ENCODE data around the gene DACH2. TPM values are rescaled to one million over a fixed set of nuclear protein-coding genes. Genes with fewer than 3 reads are reported as not detected.

DACH2 gene
- total RNA-seq, 6 experiments from 2014 or later: not detected

- H3K27ac ChIP-seq: peak overlapping the region in 1 of 3 donors; percentile 20
- H3K27me3 ChIP-seq: no peaks in the 10 kb centered on the region
- H3K9me3 ChIP-seq: no peaks in the 10 kb centered on the region
- ATAC-seq (peak; percentile 81 to 94 (median 91)), DNase-seq (no peak)
- peaks cover 0 to 9% (median 3%) of the 10 kb centered on the region in 4 donors for H3K4me1 ChIP-seq
- H3K4me3 ChIP-seq: no peak overlapping the region
- H3K36me3 ChIP-seq: no peaks in the 10 kb centered on the region
- WGBS (ENCODE audit: insufficient coverage, low coverage, low lambda C conversion rate, missing lambda C conversion rate): 10% methylated on average over 3 of the region's 3 CpGs
- intact Hi-C loops (cut with DNase I): no loop called here
- no peak for TF ChIP-seq POLR2A (IDR thresholded peaks at IDR 0.05)
- TF ChIP-seq, protein P1, sequence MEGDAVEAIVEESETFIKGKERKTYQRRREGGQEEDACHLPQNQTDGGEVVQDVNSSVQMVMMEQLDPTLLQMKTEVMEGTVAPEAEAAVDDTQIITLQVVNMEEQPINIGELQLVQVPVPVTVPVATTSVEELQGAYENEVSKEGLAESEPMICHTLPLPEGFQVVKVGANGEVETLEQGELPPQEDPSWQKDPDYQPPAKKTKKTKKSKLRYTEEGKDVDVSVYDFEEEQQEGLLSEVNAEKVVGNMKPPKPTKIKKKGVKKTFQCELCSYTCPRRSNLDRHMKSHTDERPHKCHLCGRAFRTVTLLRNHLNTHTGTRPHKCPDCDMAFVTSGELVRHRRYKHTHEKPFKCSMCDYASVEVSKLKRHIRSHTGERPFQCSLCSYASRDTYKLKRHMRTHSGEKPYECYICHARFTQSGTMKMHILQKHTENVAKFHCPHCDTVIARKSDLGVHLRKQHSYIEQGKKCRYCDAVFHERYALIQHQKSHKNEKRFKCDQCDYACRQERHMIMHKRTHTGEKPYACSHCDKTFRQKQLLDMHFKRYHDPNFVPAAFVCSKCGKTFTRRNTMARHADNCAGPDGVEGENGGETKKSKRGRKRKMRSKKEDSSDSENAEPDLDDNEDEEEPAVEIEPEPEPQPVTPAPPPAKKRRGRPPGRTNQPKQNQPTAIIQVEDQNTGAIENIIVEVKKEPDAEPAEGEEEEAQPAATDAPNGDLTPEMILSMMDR (IDR thresholded peaks at IDR 0.05): no peak
These were observed 221.8 kb downstream of the DACH2 start for GRCh38 chrX:86369847-86370630.

- Histone ChIP-seq H3K9me3 (no peaks in the 10 kb centered on the region), H3K36me3 (no peaks in the 10 kb centered on the region), H3K4me1 (peaks cover 0 to 9% (median 3%) of the 10 kb centered on the region in 4 donors), H3K4me3 (no peak overlapping the region), H3K27me3 (no peaks in the 10 kb centered on the region), H3K27ac (no peak overlapping the region)
- TF ChIP-seq, protein P1 (IDR thresholded peaks at IDR 0.05): no peak
- no peak for TF ChIP-seq POLR2A (IDR thresholded peaks at IDR 0.05)
- whole genome bisulfite sequencing (ENCODE audit: insufficient coverage, low coverage, low lambda C conversion rate, missing lambda C conversion rate): 21% methylated on average over 1 of the region's 1 CpG
- DNase-seq (no peak), ATAC-seq (no peak)
- intact Hi-C loops (cut with DNase I): no loop called here
These were observed 222.7 kb downstream of the DACH2 start for GRCh38 chrX:86370927-86371326.

DNA sequence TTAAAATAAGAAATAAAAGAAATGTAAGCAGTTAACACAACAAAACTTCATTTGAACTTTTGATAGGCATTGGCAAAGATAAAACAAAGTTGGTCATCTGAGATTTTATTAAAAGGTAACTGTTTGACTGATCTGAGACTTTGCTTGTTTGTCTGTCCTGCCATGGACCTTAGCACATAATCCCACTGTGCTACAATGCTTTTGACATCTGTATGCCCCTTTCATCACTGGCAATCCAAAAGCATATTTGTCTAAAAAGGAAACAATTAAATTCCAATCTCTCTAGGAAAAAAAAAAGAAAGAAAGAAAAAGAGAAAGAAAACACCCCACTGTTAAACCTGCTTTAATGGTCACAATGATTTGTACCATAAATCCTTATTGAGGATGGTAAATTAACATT is 231.0 kb downstream of the DACH2 start:
- intact Hi-C loops (cut with DNase I): no loop called here
- no peaks in the 10 kb centered on the region for H3K36me3 ChIP-seq
- no peak for ATAC-seq
- no peak overlapping the region for H3K27ac ChIP-seq
- H3K4me3 ChIP-seq: no peak overlapping the region
- no peaks in the 10 kb centered on the region for H3K27me3 ChIP-seq
- no peak for DNase-seq
- TF ChIP-seq, protein P1 (IDR thresholded peaks at IDR 0.05): no peak
- no peaks in the 10 kb centered on the region for H3K9me3 ChIP-seq
- H3K4me1 ChIP-seq: no peaks in the 10 kb centered on the region

- no peak for TF ChIP-seq POLR2A (IDR thresholded peaks at IDR 0.05)
- TF ChIP-seq, protein P1 (IDR thresholded peaks at IDR 0.05): no peak
- intact Hi-C loops (cut with DNase I): no loop called here
- no peaks in the 10 kb centered on the region for H3K4me1 ChIP-seq
- H3K27me3 ChIP-seq: no peaks in the 10 kb centered on the region
- ATAC-seq (no peak), DNase-seq (no peak)
- WGBS (ENCODE audit: insufficient coverage, low coverage, low lambda C conversion rate, missing lambda C conversion rate): 14% methylated on average over 3 of the region's 3 CpGs
- H3K36me3 ChIP-seq: no peaks in the 10 kb centered on the region
- no peak overlapping the region for H3K4me3 ChIP-seq
- no peaks in the 10 kb centered on the region for H3K9me3 ChIP-seq
- no peak overlapping the region for H3K27ac ChIP-seq
These were observed 235.7 kb downstream of the DACH2 start for GRCh38 chrX:86383681-86384540.
